ENCODE measurements around the gene ST6GAL1. TPM values are rescaled to one million over a fixed set of nuclear protein-coding genes. Genes with fewer than 3 reads are reported as not detected.
A peak's percentile ranks its signal among the peaks of the same experiment; 100 is the strongest.

ST6GAL1 gene
- total and polyA plus RNA-seq, 4 experiments from 2014 or later: 165 to 232 (median 197) TPM

GRCh38 chr3:186946756-186947375 is 16.5 kb downstream of the ST6GAL1 start:
- Mint-ChIP-seq H3K4me1 (peaks cover 52 to 79% (median 61%) of the 10 kb centered on the region in 4 donors), H3K27me3 (no peaks in the 10 kb centered on the region), H3K36me3 (peaks cover 71 to 73% of the 10 kb centered on the region in 2 donors), H3K27ac (peak overlapping the region in 6 of 7 donors; percentile 25 to 82 (median 66)), H3K4me3 (peak overlapping the region in 1 of 8 donors; percentile 8), H3K9me3 (peaks cover 0 to 5% (median 1%) of the 10 kb centered on the region in 8 donors)
- peaks cover 24% of the 10 kb centered on the region for H3K36me3 ChIP-seq (ENCODE audit: insufficient read depth, low read length)
- DNase-seq: no peak
- no peak overlapping the region for H3K4me3 ChIP-seq (ENCODE audit: low read length in 2 of 2)
- no peaks in the 10 kb centered on the region for H3K9me3 ChIP-seq (ENCODE audit: control insufficient read depth in 1 of 2, low read length in 2 of 2)
- H3K27ac ChIP-seq (ENCODE audit: low read depth, low read length): no peak overlapping the region
- POLR2A ChIA-PET (ENCODE audit: partially characterized antibody): interaction anchor here (1.6 kb wide), 1 partner anchor 15 kb away, joined by 4 read pairs; no protein-coding TSS in a partner anchor
- no peaks in the 10 kb centered on the region for H3K27me3 ChIP-seq (ENCODE audit: insufficient read depth, low read length)
- CTCF ChIA-PET (ENCODE audit: partially characterized antibody): interaction anchor here (0.7 to 2.0 kb wide), 5 partner anchors 15 to 166 kb away, joined by 3 to 6 read pairs (median 3); no protein-coding TSS in a partner anchor
- H3K4me1 ChIP-seq (ENCODE audit: insufficient read depth, low read length): peaks cover 50% of the 10 kb centered on the region
- intact Hi-C loops (cut with micrococcal nuclease): no loop called here

- peak overlapping the region in 2 of 8 donors; percentile 36 to 51 for H3K4me3 Mint-ChIP-seq
- H3K4me1 Mint-ChIP-seq: peaks cover 61 to 85% (median 73%) of the 10 kb centered on the region in 4 donors
- ChIA-PET POLR2A (ENCODE audit: partially characterized antibody) (interaction anchor here (1.3 to 1.7 kb wide), 2 partner anchors 17 to 18 kb away, joined by 4 to 5 read pairs; partner anchors contain the start of gene ST6GAL1), CTCF (ENCODE audit: partially characterized antibody) (interaction anchor here (0.9 to 2.2 kb wide), 4 partner anchors 18 to 201 kb away, joined by 3 to 5 read pairs (median 4); no protein-coding TSS in a partner anchor)
- peaks cover 67 to 72% of the 10 kb centered on the region in 2 donors for H3K36me3 Mint-ChIP-seq
- Histone ChIP-seq H3K36me3 (ENCODE audit: insufficient read depth, low read length) (peaks cover 15% of the 10 kb centered on the region), H3K4me1 (ENCODE audit: insufficient read depth, low read length) (peaks cover 74% of the 10 kb centered on the region), H3K27ac (ENCODE audit: low read depth, low read length) (no peak overlapping the region), H3K4me3 (ENCODE audit: low read length in 2 of 2) (no peak overlapping the region), H3K9me3 (ENCODE audit: control insufficient read depth in 1 of 2, low read length in 2 of 2) (no peaks in the 10 kb centered on the region), H3K27me3 (ENCODE audit: insufficient read depth, low read length) (no peaks in the 10 kb centered on the region)
- intact Hi-C loops (cut with micrococcal nuclease): no loop called here
- no peak for DNase-seq
- H3K27me3 Mint-ChIP-seq: no peaks in the 10 kb centered on the region
- peaks cover 0 to 9% (median 1%) of the 10 kb centered on the region in 8 donors for H3K9me3 Mint-ChIP-seq
- peak overlapping the region in 6 of 7 donors; percentile 44 to 90 (median 68) for H3K27ac Mint-ChIP-seq
These were observed 19.1 kb downstream of the ST6GAL1 start for GRCh38 chr3:186949281-186949982.

- H3K4me1 Mint-ChIP-seq: peaks cover 61 to 92% (median 79%) of the 10 kb centered on the region in 4 donors
- H3K4me3 ChIP-seq (ENCODE audit: low read length in 2 of 2): no peak overlapping the region
- H3K27me3 Mint-ChIP-seq: no peaks in the 10 kb centered on the region
- peak overlapping the region in 2 of 8 donors; percentile 9 to 42 for H3K4me3 Mint-ChIP-seq
- peaks cover 0 to 9% (median 1%) of the 10 kb centered on the region in 8 donors for H3K9me3 Mint-ChIP-seq
- intact Hi-C loops (cut with micrococcal nuclease): no loop called here
- H3K36me3 Mint-ChIP-seq: peaks cover 62 to 64% of the 10 kb centered on the region in 2 donors
- H3K4me1 ChIP-seq (ENCODE audit: insufficient read depth, low read length): peaks cover 81% of the 10 kb centered on the region
- CTCF ChIA-PET (ENCODE audit: partially characterized antibody): interaction anchor here (2.2 kb wide), 1 partner anchor 19 kb away, joined by 5 read pairs; no protein-coding TSS in a partner anchor
- H3K36me3 ChIP-seq (ENCODE audit: insufficient read depth, low read length): peaks cover 11% of the 10 kb centered on the region
- H3K27me3 ChIP-seq (ENCODE audit: insufficient read depth, low read length): no peaks in the 10 kb centered on the region
- POLR2A ChIA-PET (ENCODE audit: partially characterized antibody): interaction anchor here (1.3 kb wide), 1 partner anchor 18 kb away, joined by 5 read pairs; no protein-coding TSS in a partner anchor
- peak overlapping the region in 5 of 7 donors; percentile 53 to 90 (median 76) for H3K27ac Mint-ChIP-seq
- DNase-seq: no peak
- H3K9me3 ChIP-seq (ENCODE audit: control insufficient read depth in 1 of 2, low read length in 2 of 2): no peaks in the 10 kb centered on the region
- H3K27ac ChIP-seq (ENCODE audit: low read depth, low read length): no peak overlapping the region
These were observed 20.2 kb downstream of the ST6GAL1 start for GRCh38 chr3:186950402-186951093.

GRCh38 chr3:186951640-186952552 is 21.6 kb downstream of the ST6GAL1 start:
- Histone ChIP-seq H3K36me3 (ENCODE audit: insufficient read depth, low read length) (peaks cover 10% of the 10 kb centered on the region), H3K4me1 (ENCODE audit: insufficient read depth, low read length) (peaks cover 90% of the 10 kb centered on the region), H3K27me3 (ENCODE audit: insufficient read depth, low read length) (no peaks in the 10 kb centered on the region), H3K9me3 (ENCODE audit: control insufficient read depth in 1 of 2, low read length in 2 of 2) (no peaks in the 10 kb centered on the region), H3K27ac (ENCODE audit: low read depth, low read length) (no peak overlapping the region), H3K4me3 (ENCODE audit: low read length in 2 of 2) (no peak overlapping the region)
- H3K36me3 Mint-ChIP-seq: peaks cover 61 to 64% of the 10 kb centered on the region in 2 donors
- H3K27me3 Mint-ChIP-seq: no peaks in the 10 kb centered on the region
- intact Hi-C loops (cut with micrococcal nuclease): no loop called here
- peak overlapping the region; percentile 64 to 91 (median 76) for H3K27ac Mint-ChIP-seq
- H3K9me3 Mint-ChIP-seq: peaks cover 0 to 9% (median 1%) of the 10 kb centered on the region in 8 donors
- POLR2A ChIA-PET (ENCODE audit: partially characterized antibody): interaction anchor here (1.3 kb wide), 1 partner anchor 17 kb away, joined by 3 read pairs; no protein-coding TSS in a partner anchor
- peak overlapping the region in 7 of 8 donors; percentile 17 to 83 (median 61) for H3K4me3 Mint-ChIP-seq
- H3K4me1 Mint-ChIP-seq: peaks cover 64 to 98% (median 83%) of the 10 kb centered on the region in 4 donors
- CTCF ChIA-PET (ENCODE audit: partially characterized antibody): no interaction called here
- DNase-seq: no peak

- peaks cover 0 to 9% (median 1%) of the 10 kb centered on the region in 8 donors for H3K9me3 Mint-ChIP-seq
- Histone ChIP-seq H3K4me1 (ENCODE audit: insufficient read depth, low read length) (peaks cover 82% of the 10 kb centered on the region), H3K4me3 (ENCODE audit: low read length in 2 of 2) (no peak overlapping the region), H3K36me3 (ENCODE audit: insufficient read depth, low read length) (peaks cover 7% of the 10 kb centered on the region), H3K27ac (ENCODE audit: low read depth, low read length) (peak overlapping the region; percentile 3), H3K9me3 (ENCODE audit: control insufficient read depth in 1 of 2, low read length in 2 of 2) (no peaks in the 10 kb centered on the region), H3K27me3 (ENCODE audit: insufficient read depth, low read length) (no peaks in the 10 kb centered on the region)
- ChIA-PET CTCF (ENCODE audit: partially characterized antibody) (interaction anchor here (0.8 to 1.2 kb wide), 4 partner anchors 16 to 186 kb away, joined by 3 to 6 read pairs (median 3); partner anchors contain the start of gene RPL39L), POLR2A (ENCODE audit: partially characterized antibody) (interaction anchor here (1.3 to 1.5 kb wide), 3 partner anchors 11 to 22 kb away, joined by 3 read pairs; no protein-coding TSS in a partner anchor)
- peak in 1 of 5 donors; percentile 11 for DNase-seq
- H3K4me3 Mint-ChIP-seq: peak overlapping the region in 7 of 8 donors; percentile 9 to 83 (median 61)
- intact Hi-C loops (cut with micrococcal nuclease): no loop called here
- H3K4me1 Mint-ChIP-seq: peaks cover 65 to 92% (median 78%) of the 10 kb centered on the region in 4 donors
- peak overlapping the region; percentile 64 to 91 (median 81) for H3K27ac Mint-ChIP-seq
- peaks cover 55 to 65% of the 10 kb centered on the region in 2 donors for H3K36me3 Mint-ChIP-seq
- H3K27me3 Mint-ChIP-seq: no peaks in the 10 kb centered on the region
These were observed 22.7 kb downstream of the ST6GAL1 start for GRCh38 chr3:186953011-186953487.

All from CD4-positive, alpha-beta memory T cell (primary cell).